Heart right ventricle (tissue), 16 donors: ENCODE results near the gene COPS3. TPM values are rescaled to one million over a fixed set of nuclear protein-coding genes. Genes with fewer than 3 reads are reported as not detected.
A peak's percentile ranks its signal among the peaks of the same experiment; 100 is the strongest.
"Not testable (repeated sequence)": the region's sequence is repeated elsewhere in the genome, so short reads cannot be mapped to it uniquely, and the experiment has no call there.

Experiments
- ATAC-seq, 8 donors: fragments of 200-7000 bp; cut with Tn5 transposase; one replicate each; pipeline ENCODE4 v1.9.1; 2020; ENCODE audit warnings: mild to moderate bottlenecking in 8 of 8, moderate library complexity in 8 of 8, moderate number of reproducible peaks in 1 of 8
- DNase-seq, 2 donors: peaks; one replicate each; pipeline ENCODE4 v3.0.0-alpha.2; 2020
- H3K27ac ChIP-seq, 10 donors: fragments of 200-600 bp; sonication (generic) in 2 of 10; one replicate each; pipeline versions ENCODE4 v1.5.0 to v1.8.0; 2020 to 2022; ENCODE audit warnings: mild to moderate bottlenecking in 3 of 10
- H3K27me3 ChIP-seq, 7 donors: fragments of 200-600 bp; one replicate each; pipeline ENCODE4 v1.8.0; 2021 to 2022; ENCODE audit warnings: mild to moderate bottlenecking in 2 of 7
- H3K36me3 ChIP-seq, 9 donors: fragments of 200-600 bp; sonication (generic) in 1 of 9; one replicate each; pipeline versions ENCODE4 v1.5.0 to v1.8.0; 2020 to 2022; ENCODE audit warnings: mild to moderate bottlenecking in 2 of 9
- H3K4me1 ChIP-seq, 9 donors: fragments of 200-600 bp; sonication (generic) in 1 of 9; one replicate each; pipeline versions ENCODE4 v1.5.0 to v1.8.0; 2020 to 2022; ENCODE audit warnings: mild to moderate bottlenecking in 4 of 9
- H3K4me3 ChIP-seq, 10 donors: fragments of 200-600 bp; sonication (generic) in 2 of 10; one replicate each; pipeline versions ENCODE4 v1.5.0 to v1.8.0; 2020 to 2022; ENCODE audit warnings: mild to moderate bottlenecking in 7 of 10, moderate library complexity in 2 of 10
- H3K9me3 ChIP-seq, 11 donors: fragments of 200-600 bp in 10 of 11; sonication (generic) in 2 of 11; one replicate each; pipeline versions ENCODE4 v1.5.0 to v1.8.0; 2013 to 2022; ENCODE audit warnings: mild to moderate bottlenecking in 2 of 11, control low read depth in 1 of 11, moderate library complexity in 1 of 11
- WGBS, 2 donors: extraction: QIAGEN DNeasy Blood & Tissue Kit; methylation state at CpG; one replicate each; pipeline ENCODE4 v1.1.7; 2013; ENCODE audit warnings: inconsistent platforms in 1 of 2; 5-methylcytosine and 5-hydroxymethylcytosine counted together
- intact Hi-C, 10 donors: fragments of 100-400 bp; cut with DNase I; formaldehyde crosslinking; loops; one replicate each; pipeline versions ENCODE4 v1.11.1 to v1.14.2; 2022
- polyA plus RNA-seq, 2 donors: library from polyadenylated mRNA; stranded (reverse); fragments of 200-250 nt; gene quantifications; one replicate each; pipeline ENCODE4 v1.2.3, GENCODE V29; 2013
- total RNA-seq, 10 donors: library from RNA; stranded (reverse); fragmentation: NEBNext Ultra II Directional in 3 of 10; extraction: Animal tissue kit (Norgen Biotek cat#: 25700) in 3 of 10; gene quantifications; one replicate each; pipeline versions ENCODE4 v1.2.1 to v1.2.4, GENCODE V29; 2021 to 2023
- TF ChIP-seq, protein P1 (sequence below), 9 donors: fragments of 200-600 bp; sonication (generic) in 2 of 9; IDR thresholded peaks; one replicate each; pipeline versions ENCODE4 v1.5.0 to v1.8.0; 2021 to 2022; ENCODE audit warnings: antibody characterized with exemption in 9 of 9, mild to moderate bottlenecking in 5 of 9, moderate library complexity in 1 of 9
- donor health status: Arrhythmogenic right ventricular cardiomyopathy.
- donor health status: ischemic (EF 13 %, LVEDD 7.1; RV severe dilation, severe dysfunction).
- donor health status: healthy with polysubstance abuse.
- donor health status: DM: no; HTN: yes; CAD: no.
- donor health status: DM: no; HTN: no; CAD: no.
- donor health status: ischemic (EF 25% LVEDD 6.9; RV normal size, moderate dysfunction).
- donor health status: ischemic (EF 25% LVEDD 5.7; RV mildly dilated, moderate dysfunction).
- donor health status: healthy.
- donor health status: DM: yes; HTN: yes; CAD: no.
- donor health status: Ischemic cardiomyopathy.
- donor health status: ischemic (EF 35%, LVEDD 5.7; RV mildly dilated, moderate dysfunction).
- donor health status: nonischemic (EF 11% LVEDD 7.7; RV severe dilation, severe dysfunction).
- donor health status: DM: yes; HTN: yes; CAD: no.
- donor health status: PGD.
- donor health status: ischemic (EF 29% LVEDD 5.4; RV normal size, mild dysfunction).
- donor health status: nonischemic (EF 23%, LVEDD 6.1; RV moderate dilation, normal function).

COPS3 gene
- total and polyA plus RNA-seq, 12 donors: 23.4 to 84.6 (median 71.1) TPM

DNA sequence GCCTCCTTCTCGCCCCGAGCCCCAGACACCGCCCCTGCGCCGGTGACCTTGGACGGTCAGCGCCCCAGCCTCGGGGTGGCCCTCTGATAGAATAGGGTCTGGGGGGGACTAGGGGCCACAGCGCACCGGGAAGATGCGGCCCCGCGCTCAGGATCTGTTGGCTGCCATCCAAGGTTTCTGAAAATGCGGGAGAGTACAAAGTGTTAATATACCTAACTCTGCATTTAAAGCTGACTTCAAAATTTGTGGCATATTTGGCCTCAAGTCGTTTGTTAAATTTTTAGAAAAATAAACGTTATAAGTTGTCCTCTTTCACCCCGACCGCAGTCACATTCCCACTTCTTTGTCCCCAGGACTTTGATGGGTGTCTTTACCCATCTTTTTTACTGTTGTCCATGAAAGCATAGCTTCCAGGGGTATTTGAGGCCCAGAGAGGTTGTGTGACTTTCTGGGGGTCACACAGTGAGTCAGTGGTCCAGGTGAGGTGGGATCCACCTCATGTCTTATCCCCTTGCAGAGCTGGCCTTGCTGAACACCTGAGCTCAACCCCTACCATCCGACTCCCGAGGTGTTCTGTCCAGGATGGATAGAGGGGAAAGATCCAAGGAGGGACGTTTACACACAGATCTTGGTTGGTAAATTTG lies 22.9 kb upstream of the COPS3 start:
- peak overlapping the region; percentile 35 to 63 (median 58) for H3K4me3 ChIP-seq
- intact Hi-C loops: loop anchor here in 3 of 10 donors (5.0 to 10.0 kb wide), 3 partner anchors 159 to 309 kb away; no protein-coding TSS in a partner anchor
- H3K27ac ChIP-seq: peak overlapping the region in 9 of 10 donors; percentile 29 to 74 (median 66)
- DNase-seq: no peak
- TF ChIP-seq, protein P1, sequence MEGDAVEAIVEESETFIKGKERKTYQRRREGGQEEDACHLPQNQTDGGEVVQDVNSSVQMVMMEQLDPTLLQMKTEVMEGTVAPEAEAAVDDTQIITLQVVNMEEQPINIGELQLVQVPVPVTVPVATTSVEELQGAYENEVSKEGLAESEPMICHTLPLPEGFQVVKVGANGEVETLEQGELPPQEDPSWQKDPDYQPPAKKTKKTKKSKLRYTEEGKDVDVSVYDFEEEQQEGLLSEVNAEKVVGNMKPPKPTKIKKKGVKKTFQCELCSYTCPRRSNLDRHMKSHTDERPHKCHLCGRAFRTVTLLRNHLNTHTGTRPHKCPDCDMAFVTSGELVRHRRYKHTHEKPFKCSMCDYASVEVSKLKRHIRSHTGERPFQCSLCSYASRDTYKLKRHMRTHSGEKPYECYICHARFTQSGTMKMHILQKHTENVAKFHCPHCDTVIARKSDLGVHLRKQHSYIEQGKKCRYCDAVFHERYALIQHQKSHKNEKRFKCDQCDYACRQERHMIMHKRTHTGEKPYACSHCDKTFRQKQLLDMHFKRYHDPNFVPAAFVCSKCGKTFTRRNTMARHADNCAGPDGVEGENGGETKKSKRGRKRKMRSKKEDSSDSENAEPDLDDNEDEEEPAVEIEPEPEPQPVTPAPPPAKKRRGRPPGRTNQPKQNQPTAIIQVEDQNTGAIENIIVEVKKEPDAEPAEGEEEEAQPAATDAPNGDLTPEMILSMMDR (IDR thresholded peaks at IDR 0.05): no peak
- H3K4me1 ChIP-seq: peaks cover 0 to 37% (median 19%) of the 10 kb centered on the region in 9 donors
- H3K9me3 ChIP-seq: no peaks in the 10 kb centered on the region
- 19% methylated on average over 21 of the region's 21 CpGs for WGBS, 2 donors
- no peak for ATAC-seq
- H3K36me3 ChIP-seq: no peaks in the 10 kb centered on the region
- H3K27me3 ChIP-seq: no peaks in the 10 kb centered on the region

DNA sequence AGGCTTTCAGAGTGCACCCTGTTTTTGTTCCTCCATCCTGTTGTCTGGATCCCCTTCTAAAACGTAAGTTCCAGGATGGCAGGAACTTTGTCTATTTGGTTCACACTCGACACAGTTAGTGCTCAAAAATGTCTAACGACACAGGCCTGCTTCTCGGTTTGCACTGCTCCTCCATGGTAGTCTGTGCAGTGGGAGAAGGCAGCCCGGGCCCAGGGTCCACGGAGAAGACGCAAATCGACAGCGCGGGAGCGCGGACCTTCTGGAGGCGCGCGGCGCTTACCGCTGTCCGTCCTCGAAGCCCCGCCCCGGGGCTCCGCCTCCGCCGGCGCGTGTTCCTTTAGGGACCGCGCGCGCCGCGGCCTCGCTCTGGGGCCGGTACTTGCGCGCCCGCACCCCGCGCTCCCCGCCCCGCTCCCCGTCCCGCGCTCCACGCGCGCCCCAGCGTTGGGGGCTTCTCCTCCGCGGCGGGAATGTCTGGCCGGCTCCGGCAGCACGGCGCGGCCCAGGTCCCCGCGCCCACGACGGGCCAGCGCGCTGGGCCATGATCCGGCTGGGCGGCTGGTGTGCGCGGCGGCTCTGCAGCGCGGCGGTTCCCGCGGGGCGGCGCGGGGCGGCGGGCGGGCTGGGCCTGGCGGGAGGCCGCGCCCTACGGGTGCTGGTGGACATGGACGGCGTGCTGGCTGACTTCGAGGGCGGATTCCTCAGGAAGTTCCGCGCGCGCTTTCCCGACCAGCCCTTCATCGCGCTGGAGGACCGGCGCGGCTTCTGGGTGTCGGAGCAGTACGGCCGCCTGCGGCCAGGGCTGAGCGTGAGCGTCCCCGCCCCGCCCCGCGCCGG lies 22.2 kb upstream of the COPS3 start, which contains the start of gene NT5M:
Gene NT5M, plus strand, starts transcription at position 364 of the 837 bp plus-strand sequence. Its CDS starts 178 bp downstream, at position 542.
- no peaks in the 10 kb centered on the region for H3K27me3 ChIP-seq
- intact Hi-C loops: loop anchor here in 3 of 10 donors (5.0 to 10.0 kb wide), 3 partner anchors 158 to 308 kb away; no protein-coding TSS in a partner anchor
- H3K36me3 ChIP-seq: no peaks in the 10 kb centered on the region
- H3K4me1 ChIP-seq: peaks cover 0 to 37% (median 19%) of the 10 kb centered on the region in 9 donors
- TF ChIP-seq, protein P1 (IDR thresholded peaks at IDR 0.05): no peak
- 0 to 1% methylated on average over 84 to 107 of the region's 107 CpGs for WGBS, 2 donors
- H3K4me3 ChIP-seq: peak within 1 kb of the TSS; percentile 35 to 63 (median 58)
- H3K27ac ChIP-seq: peak within 1 kb of the TSS in 9 of 10 donors; percentile 29 to 74 (median 66)
- DNase-seq (peak; percentile 57 to 78), ATAC-seq (peak; percentile 77 to 90 (median 87))
- H3K9me3 ChIP-seq: no peaks in the 10 kb centered on the region

DNA sequence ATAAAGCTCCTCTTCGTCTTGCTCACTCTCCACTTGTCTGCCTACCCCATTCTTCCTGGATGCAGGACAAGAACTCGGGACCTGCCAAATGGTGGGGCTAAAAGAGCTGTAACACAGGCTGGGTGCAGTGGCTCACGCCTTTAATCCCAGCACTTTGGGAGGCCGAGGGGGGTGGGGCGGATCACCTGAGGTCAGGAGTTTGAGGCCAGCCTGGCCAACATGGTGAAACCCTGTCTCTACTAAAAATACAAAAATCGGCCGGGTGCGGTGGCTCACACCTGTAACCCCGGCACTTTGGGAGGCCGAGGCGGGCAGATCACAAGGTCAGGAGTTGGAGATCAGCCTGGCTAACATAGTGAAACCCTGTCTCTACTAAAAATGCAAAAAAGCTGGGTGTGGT lies 20.6 kb upstream of the COPS3 start:
- WGBS, 2 donors: 97 to 99% methylated on average over 11 of the region's 11 CpGs
- H3K4me3 ChIP-seq, ATAC-seq, H3K36me3 ChIP-seq, H3K27ac ChIP-seq, DNase-seq, H3K27me3 ChIP-seq, H3K9me3 ChIP-seq: not testable (repeated sequence)
- H3K4me1 ChIP-seq: peaks cover 0 to 37% (median 19%) of the 10 kb centered on the region in 9 donors
- intact Hi-C loops: loop anchor here in 3 of 10 donors (5.0 to 10.0 kb wide), 3 partner anchors 157 to 307 kb away; no protein-coding TSS in a partner anchor

DNA sequence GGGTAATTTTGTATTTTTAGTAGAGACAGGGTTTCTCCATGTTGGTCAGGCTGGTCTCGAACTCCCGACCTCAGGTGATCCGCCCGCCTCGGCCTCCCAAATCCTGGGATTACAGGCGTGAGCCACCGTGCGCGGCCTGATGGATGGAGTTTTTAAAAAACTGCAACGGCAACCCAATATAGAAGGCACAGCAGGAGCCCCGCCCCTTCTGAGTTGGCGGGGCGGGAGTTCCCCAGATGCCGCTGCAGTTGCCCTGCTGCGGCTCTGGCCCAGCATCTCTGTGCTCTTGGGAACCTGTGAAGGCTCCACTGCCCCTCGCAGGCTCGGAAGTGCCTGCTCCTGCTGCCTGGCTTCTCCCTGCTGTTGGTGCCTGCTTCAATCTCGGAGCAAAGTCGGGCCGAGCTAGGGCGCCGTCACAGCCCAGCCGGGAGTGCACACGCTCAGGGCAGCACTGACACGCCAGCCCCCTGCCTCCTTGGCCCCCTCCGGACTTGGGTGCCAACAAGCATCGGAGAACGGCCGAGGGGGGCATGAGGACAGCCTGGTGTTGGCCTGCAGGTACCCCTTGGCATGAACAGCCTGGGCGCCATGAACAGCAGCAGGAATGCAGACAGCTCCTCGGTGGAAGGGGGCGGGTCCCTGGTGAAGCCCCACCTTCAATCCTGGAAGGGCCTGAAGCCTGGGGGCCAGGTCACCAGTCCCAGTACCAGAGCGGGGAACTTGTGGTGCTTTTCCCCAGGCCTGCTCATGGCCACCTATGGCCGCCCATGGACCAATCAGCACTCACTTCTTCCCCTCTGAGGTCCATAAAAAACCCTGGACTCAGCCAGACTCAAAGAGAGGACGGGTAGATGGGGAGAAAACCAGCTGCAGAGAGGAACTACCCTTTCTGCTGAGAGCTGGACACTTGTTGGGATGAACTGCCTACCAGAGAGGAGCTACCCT lies 19.9 kb upstream of the COPS3 start:
- Histone ChIP-seq H3K4me3 (peak overlapping the region; percentile 14 to 54 (median 48)), H3K9me3 (no peaks in the 10 kb centered on the region), H3K4me1 (peaks cover 0 to 34% (median 19%) of the 10 kb centered on the region in 9 donors), H3K27ac (peak overlapping the region in 4 of 10 donors; percentile 25 to 67 (median 48)), H3K36me3 (no peaks in the 10 kb centered on the region), H3K27me3 (no peaks in the 10 kb centered on the region)
- TF ChIP-seq, protein P1 (IDR thresholded peaks at IDR 0.05): no peak
- ATAC-seq (peak; percentile 40 to 63 (median 56)), DNase-seq (peak; percentile 25 to 44)
- 11 to 14% methylated on average over 35 of the region's 35 CpGs for WGBS, 2 donors
- intact Hi-C loops: loop anchor here in 3 of 10 donors (5.0 to 10.0 kb wide), 3 partner anchors 156 to 306 kb away; no protein-coding TSS in a partner anchor
